Measurements from ENCODE around the gene CFD. TPM values are rescaled to one million over a fixed set of nuclear protein-coding genes. Genes with fewer than 3 reads are reported as not detected.

CFD gene
- total and polyA plus RNA-seq, 9 donors: 3.8 to 335 (median 39.2) TPM

- Histone ChIP-seq H3K4me1 (ENCODE audit: insufficient read depth) (peaks cover 5% of the 10 kb centered on the region), H3K27me3 (no peaks in the 10 kb centered on the region), H3K27ac (peak overlapping the region; percentile 84 to 87), H3K36me3 (no peaks in the 10 kb centered on the region), H3K4me3 (peak overlapping the region; percentile 93), H3K9me3 (no peaks in the 10 kb centered on the region)
- intact Hi-C loops (cut with DNase I): loop anchor here in 1 of 4 donors (10.0 kb wide), 1 partner anchor 228 kb away; the partner anchor contains the start of gene RNF126
- 4 to 5% (median 5%) methylated on average over 17 to 27 of the region's 27 CpGs for WGBS, 3 donors
- peak in 2 of 5 donors; percentile 48 to 68 for DNase-seq
- TF ChIP-seq, protein P1, sequence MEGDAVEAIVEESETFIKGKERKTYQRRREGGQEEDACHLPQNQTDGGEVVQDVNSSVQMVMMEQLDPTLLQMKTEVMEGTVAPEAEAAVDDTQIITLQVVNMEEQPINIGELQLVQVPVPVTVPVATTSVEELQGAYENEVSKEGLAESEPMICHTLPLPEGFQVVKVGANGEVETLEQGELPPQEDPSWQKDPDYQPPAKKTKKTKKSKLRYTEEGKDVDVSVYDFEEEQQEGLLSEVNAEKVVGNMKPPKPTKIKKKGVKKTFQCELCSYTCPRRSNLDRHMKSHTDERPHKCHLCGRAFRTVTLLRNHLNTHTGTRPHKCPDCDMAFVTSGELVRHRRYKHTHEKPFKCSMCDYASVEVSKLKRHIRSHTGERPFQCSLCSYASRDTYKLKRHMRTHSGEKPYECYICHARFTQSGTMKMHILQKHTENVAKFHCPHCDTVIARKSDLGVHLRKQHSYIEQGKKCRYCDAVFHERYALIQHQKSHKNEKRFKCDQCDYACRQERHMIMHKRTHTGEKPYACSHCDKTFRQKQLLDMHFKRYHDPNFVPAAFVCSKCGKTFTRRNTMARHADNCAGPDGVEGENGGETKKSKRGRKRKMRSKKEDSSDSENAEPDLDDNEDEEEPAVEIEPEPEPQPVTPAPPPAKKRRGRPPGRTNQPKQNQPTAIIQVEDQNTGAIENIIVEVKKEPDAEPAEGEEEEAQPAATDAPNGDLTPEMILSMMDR (IDR thresholded peaks at IDR 0.05): no peak
- TF ChIP-seq EP300 (IDR thresholded peaks at IDR 0.05) (no peak), POLR2A (IDR thresholded peaks at IDR 0.05) (no peak)
Measured at GRCh38 chr19:892243-892893, 32.9 kb downstream of the CFD start.

GRCh38 chr19:892894-893689 is 33.6 kb downstream of the CFD start, which contains the start of the genes MED16 and RNU6-9:
Gene MED16 (minus strand): TSS chr19:893187. CDS start chr19:891131, 2,056 bp downstream.
Gene RNU6-9 (plus strand): TSS chr19:893484.
- H3K4me1 ChIP-seq (ENCODE audit: insufficient read depth): peaks cover 5% of the 10 kb centered on the region
- no peaks in the 10 kb centered on the region for H3K9me3 ChIP-seq
- peak within 1 kb of the TSS; percentile 93 for H3K4me3 ChIP-seq
- TF ChIP-seq POLR2A (IDR thresholded peaks at IDR 0.05) (peak; percentile 72), EP300 (IDR thresholded peaks at IDR 0.05) (peak; percentile 77)
- TF ChIP-seq, protein P1 (IDR thresholded peaks at IDR 0.05): peak in 1 of 3 donors; percentile 12
- peak; percentile 90 to 93 (median 92) for DNase-seq
- intact Hi-C loops (cut with DNase I): loop anchor here in 1 of 4 donors (10.0 kb wide), 1 partner anchor 228 kb away; the partner anchor contains the start of gene RNF126
- no peaks in the 10 kb centered on the region for H3K27me3 ChIP-seq
- H3K27ac ChIP-seq: peak within 1 kb of the TSS; percentile 84 to 87
- no peaks in the 10 kb centered on the region for H3K36me3 ChIP-seq
- WGBS, 3 donors: 0 to 1% (median 1%) methylated on average over 42 to 66 of the region's 69 CpGs

DNA sequence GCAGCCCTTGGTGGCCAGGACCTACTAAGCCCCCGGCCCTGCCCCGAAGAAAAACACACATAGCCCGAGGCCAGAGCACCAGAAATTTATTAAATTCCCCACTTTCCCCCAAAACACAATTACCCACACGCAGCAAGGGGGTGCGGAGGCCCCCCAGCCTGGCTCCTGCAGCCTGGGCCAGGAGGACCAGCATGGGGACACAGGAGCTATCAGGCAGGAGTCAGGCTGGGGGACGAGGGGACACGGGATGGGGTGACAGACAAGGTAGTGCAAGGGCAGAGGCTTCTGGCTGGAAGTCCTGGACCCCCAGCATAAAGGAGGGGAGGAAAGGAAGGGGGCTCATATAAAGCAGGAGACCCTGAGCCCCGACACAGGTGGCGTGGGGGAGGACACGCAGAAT is 37.0 kb downstream of the CFD start:
- Histone ChIP-seq H3K4me3 (no peak overlapping the region), H3K27ac (no peak overlapping the region), H3K9me3 (no peaks in the 10 kb centered on the region), H3K36me3 (no peaks in the 10 kb centered on the region), H3K4me1 (ENCODE audit: insufficient read depth) (peaks cover 5% of the 10 kb centered on the region), H3K27me3 (no peaks in the 10 kb centered on the region)
- 82 to 94% (median 89%) methylated on average over 10 of the region's 10 CpGs for WGBS, 3 donors
- no peak for DNase-seq
- no peak for TF ChIP-seq POLR2A (IDR thresholded peaks at IDR 0.05)
- no peak for TF ChIP-seq EP300 (IDR thresholded peaks at IDR 0.05)
- TF ChIP-seq, protein P1 (IDR thresholded peaks at IDR 0.05): no peak
- intact Hi-C loops (cut with DNase I): loop anchor here in 1 of 4 donors (10.0 kb wide), 1 partner anchor 232 kb away; the partner anchor contains the start of gene RNF126

DNA sequence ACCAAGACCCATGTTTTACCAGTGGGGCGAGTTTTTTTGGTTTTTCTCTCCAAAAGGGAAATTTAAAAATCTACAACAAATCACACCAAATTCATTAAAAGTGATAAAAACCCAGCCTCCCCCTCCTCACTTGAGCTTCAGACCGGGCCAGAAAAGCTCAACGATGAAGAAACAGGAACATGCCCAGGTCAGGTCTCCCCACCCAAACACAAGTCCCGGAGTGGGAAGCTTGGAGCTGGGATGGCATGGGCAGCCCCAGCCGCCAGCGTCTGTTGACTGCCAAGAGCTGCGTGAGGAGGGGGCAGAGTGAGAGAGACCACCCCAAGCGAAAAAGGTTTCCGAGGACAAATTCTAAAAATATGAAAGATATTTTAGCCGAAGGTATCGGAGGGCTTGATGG is 37.5 kb downstream of the CFD start:
- intact Hi-C loops (cut with DNase I): loop anchor here in 1 of 4 donors (10.0 kb wide), 1 partner anchor 232 kb away; the partner anchor contains the start of gene RNF126
- peaks cover 2% of the 10 kb centered on the region for H3K4me1 ChIP-seq (ENCODE audit: insufficient read depth)
- 87 to 91% (median 90%) methylated on average over 11 of the region's 11 CpGs for WGBS, 3 donors

More for the DNA sequence above, 37.5 kb downstream of the CFD start:
- no peak overlapping the region for H3K27ac ChIP-seq
- TF ChIP-seq EP300 (IDR thresholded peaks at IDR 0.05) (no peak), POLR2A (IDR thresholded peaks at IDR 0.05) (no peak)
- TF ChIP-seq, protein P1 (IDR thresholded peaks at IDR 0.05): no peak
- no peaks in the 10 kb centered on the region for H3K9me3 ChIP-seq
- DNase-seq: no peak
- no peaks in the 10 kb centered on the region for H3K27me3 ChIP-seq
- H3K36me3 ChIP-seq: no peaks in the 10 kb centered on the region
- H3K4me3 ChIP-seq: no peak overlapping the region

All from ovary (tissue), 9 donors.